GM12891 (cell line): ENCODE measurements around the gene AFF3.

Source experiments
- POLR2A ChIP-seq: IDR thresholded peaks from 2 replicates; pipeline ENCODE4 v1.6.1; 2011; ENCODE audit warnings: low read depth, low read length, control low read depth
- POLR2AphosphoS5 ChIP-seq: IDR thresholded peaks from 2 replicates; pipeline ENCODE4 v1.6.1; 2011; ENCODE audit warnings: low read depth, low read length, control low read depth
- POU2F2 ChIP-seq: IDR thresholded peaks from 2 replicates; pipeline ENCODE4 v1.6.1; 2011; ENCODE audit warnings: low read depth, mild to moderate bottlenecking, control low read depth, low read length, moderate library complexity
- SPI1 ChIP-seq: IDR thresholded peaks from 2 replicates; pipeline ENCODE4 v1.6.1; 2011; ENCODE audit warnings: low read depth, low read length, control low read depth
- TAF1 ChIP-seq: IDR thresholded peaks from 2 replicates; pipeline ENCODE4 v1.6.1; 2011; ENCODE audit warnings: low read depth, low read length, control low read depth

DNA sequence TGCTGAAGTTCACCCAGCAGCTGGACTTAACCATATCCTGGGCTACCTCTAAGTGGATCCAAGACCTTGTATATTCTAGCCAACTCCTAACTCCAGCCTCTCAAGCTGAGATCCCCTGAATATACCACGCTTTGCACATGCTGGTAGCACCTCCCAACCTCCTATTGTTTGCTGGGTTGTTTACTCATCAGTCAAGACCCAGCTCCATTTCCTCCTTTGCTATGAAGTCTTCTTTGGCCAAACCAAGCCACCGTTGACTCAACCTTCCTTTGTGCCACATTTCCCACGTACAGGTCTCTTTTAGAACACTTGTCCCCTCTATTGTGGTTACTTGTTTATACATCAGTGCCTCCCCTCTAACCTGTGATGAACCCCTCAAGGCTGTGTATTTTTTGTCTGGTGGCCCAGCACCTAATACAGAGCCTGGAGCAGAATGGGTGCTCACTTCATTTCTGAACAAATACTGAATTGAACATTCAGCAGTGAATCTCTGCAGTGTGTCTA lies 384.7 kb downstream of the AFF3 start:
- TF ChIP-seq POLR2AphosphoS5 (no peak), TAF1 (no peak), POU2F2 (no peak), POLR2A (no peak), SPI1 (no peak)
